Left cardiac atrium (tissue), 4 donors: ENCODE measurements around the gene RNF157. TPM values are rescaled to one million over a fixed set of nuclear protein-coding genes. Genes with fewer than 3 reads are reported as not detected.
"Not testable (repeated sequence)": the region's sequence is repeated elsewhere in the genome, so short reads cannot be mapped to it uniquely, and the experiment has no call there.

Experiments
- ATAC-seq, 2 donors: fragments of 200-7000 bp; cut with Tn5 transposase; one replicate each; pipeline ENCODE4 v1.9.1; 2020; ENCODE audit warnings: mild to moderate bottlenecking in 2 of 2, moderate library complexity in 2 of 2
- DNase-seq: peaks from one replicate; pipeline ENCODE4 v3.0.0-alpha.2; 2020
- intact Hi-C, 2 donors: fragments of 100-400 bp; cut with DNase I; formaldehyde crosslinking; loops; one replicate each; pipeline versions ENCODE4 v1.14.1 to v1.15.1; 2022 to 2023
- total RNA-seq, 2 donors: library from RNA; stranded (reverse); fragmentation: NEBNext Ultra II Directional; extraction: Animal tissue kit (Norgen Biotek cat#: 25700); gene quantifications; one replicate each; pipeline ENCODE4 v1.2.1, GENCODE V29; 2021
- donor health status: DM: no; HTN: yes; CAD: no.
- donor health status: DM: no; HTN: yes; CAD: no; lungs with severe emphysema.
- donor health status: DM: yes; HTN: yes; CAD: no.
- donor health status: Dilated cardiomyopathy.

The RNF157 gene
- total RNA-seq, 2 donors from 2014 or later = 11.1 to 19.9 TPM

- DNase-seq (no peak), ATAC-seq (no peak)
- intact Hi-C loops = no loop called here
Observed at GRCh38 chr17:76260669-76261068, 20.4 kb upstream of the RNF157 start.

- ATAC-seq = no peak
- intact Hi-C loops = no loop called here
- DNase-seq = no peak
Observed at GRCh38 chr17:76260220-76260619, 19.9 kb upstream of the RNF157 start.

- DNase-seq, intact Hi-C loops, ATAC-seq: not testable (repeated sequence)
Observed at GRCh38 chr17:76256430-76257050, 16.2 kb upstream of the RNF157 start.

GRCh38 chr17:76255801-76256429, 15.6 kb upstream of the RNF157 start:
- DNase-seq (no peak), ATAC-seq (no peak)
- intact Hi-C loops = no loop called here

GRCh38 chr17:76254275-76254674, 14.0 kb upstream of the RNF157 start:
- intact Hi-C loops = no loop called here
- DNase-seq (no peak), ATAC-seq (no peak)

- ATAC-seq = no peak
- intact Hi-C loops = no loop called here
- DNase-seq = no peak
Observed at GRCh38 chr17:76253841-76254240, 13.5 kb upstream of the RNF157 start.

GRCh38 chr17:76252967-76253766, 12.9 kb upstream of the RNF157 start:
- intact Hi-C loops, ATAC-seq, DNase-seq: not testable (repeated sequence)

GRCh38 chr17:76252040-76252954, 12.0 kb upstream of the RNF157 start:
- ATAC-seq (peak; percentile 76 to 83), DNase-seq (peak; percentile 60)
- intact Hi-C loops = no loop called here

GRCh38 chr17:76251478-76252039, 11.3 kb upstream of the RNF157 start:
- intact Hi-C loops = no loop called here
- ATAC-seq (no peak), DNase-seq (no peak)

- DNase-seq = no peak
- intact Hi-C loops = no loop called here
- no peak for ATAC-seq
Observed at GRCh38 chr17:76250141-76250540, 9.8 kb upstream of the RNF157 start.

GRCh38 chr17:76248013-76248782, 7.9 kb upstream of the RNF157 start:
- ATAC-seq (no peak), DNase-seq (no peak)
- intact Hi-C loops = no loop called here

- intact Hi-C loops = no loop called here
- DNase-seq (no peak), ATAC-seq (no peak)
Observed at GRCh38 chr17:76247304-76247703, 7.0 kb upstream of the RNF157 start.

GRCh38 chr17:76246080-76247066, 6.1 kb upstream of the RNF157 start:
- intact Hi-C loops = no loop called here

GRCh38 chr17:76244721-76245120, 4.4 kb upstream of the RNF157 start:
- intact Hi-C loops, DNase-seq, ATAC-seq: not testable (repeated sequence)

More at GRCh38 chr17:76246080-76247066, 6.1 kb upstream of the RNF157 start:
- no peak for DNase-seq
- ATAC-seq = peak in 1 of 2 donors; percentile 93

GRCh38 chr17:76243826-76244679, 3.8 kb upstream of the RNF157 start:
- ATAC-seq (no peak), DNase-seq (no peak)
- intact Hi-C loops = no loop called here

GRCh38 chr17:76241691-76242255, 1.5 kb upstream of the RNF157 start:
- intact Hi-C loops = no loop called here
- ATAC-seq = no peak
- no peak for DNase-seq
